Activated CD4-positive, alpha-beta T cell treated with anti-CD3 and anti-CD28 coated beads, Interleukin-2, amount 50 U/mL, for 24 hours (primary cell): Measurements from ENCODE around the gene CTSK.

Experiments used
- DNase-seq, 2 donors: peaks; one replicate each; pipeline ENCODE4 v3.0.0-alpha.2; 2020; ENCODE audit warnings: low read depth in 1 of 2, low spot score in 1 of 2

CTSK gene

GRCh38 chr1:150763018-150763417 is 45.0 kb downstream of the CTSK start:
- no peak for DNase-seq

GRCh38 chr1:150762552-150762951 is 45.5 kb downstream of the CTSK start:
- no peak for DNase-seq

- DNase-seq, result no peak
These were observed 46.3 kb downstream of the CTSK start for GRCh38 chr1:150761801-150762200.

GRCh38 chr1:150760013-150760412 is 48.0 kb downstream of the CTSK start:
- no peak for DNase-seq

- no peak for DNase-seq
These were observed 54.6 kb downstream of the CTSK start for GRCh38 chr1:150753416-150753815.

- DNase-seq, result no peak
These were observed 56.6 kb downstream of the CTSK start for GRCh38 chr1:150751443-150751842.

GRCh38 chr1:150749720-150750311 is 58.2 kb downstream of the CTSK start:
- DNase-seq, result no peak

- DNase-seq, result no peak
These were observed 59.0 kb downstream of the CTSK start for GRCh38 chr1:150748878-150749719.
